WTC11 (cell line): Measurements from ENCODE around the gene SEPTIN10.

Experiments used
- CREB1 ChIP-seq: sonication (generic); formaldehyde crosslinking; IDR thresholded peaks from 2 replicates; pipeline ENCODE4 v1.8.0; 2023; ENCODE audit warnings: mild to moderate bottlenecking, missing genetic modification reagents
- FOXK1 ChIP-seq: sonication (generic); formaldehyde crosslinking; IDR thresholded peaks from 2 replicates; pipeline ENCODE4 v1.8.0; 2022; ENCODE audit warnings: mild to moderate bottlenecking, moderate library complexity, missing genetic modification reagents
- MAX ChIP-seq: sonication (generic); formaldehyde crosslinking; IDR thresholded peaks from 2 replicates; pipeline ENCODE4 v1.8.0; 2022; ENCODE audit warnings: mild to moderate bottlenecking, missing genetic modification reagents
- SMAD3 ChIP-seq: sonication (generic); formaldehyde crosslinking; IDR thresholded peaks from 2 replicates; pipeline ENCODE4 v1.8.0; 2022; ENCODE audit warnings: missing genetic modification reagents, mild to moderate bottlenecking, borderline replicate concordance
- TCF7 ChIP-seq: sonication (generic); formaldehyde crosslinking; IDR thresholded peaks from 2 replicates; pipeline ENCODE4 v1.8.0; 2022; ENCODE audit warnings: mild to moderate bottlenecking, low read depth, missing genetic modification reagents, moderate library complexity
- ZBTB21 ChIP-seq: sonication (generic); formaldehyde crosslinking; IDR thresholded peaks from 2 replicates; pipeline ENCODE4 v1.8.1; 2023; ENCODE audit warnings: mild to moderate bottlenecking, missing genetic modification reagents, borderline replicate concordance
- ZNF121 ChIP-seq: sonication (generic); formaldehyde crosslinking; IDR thresholded peaks from 2 replicates; pipeline ENCODE4 v1.8.0; 2023; ENCODE audit warnings: missing genetic modification reagents
- ZNF232 ChIP-seq: sonication (generic); formaldehyde crosslinking; IDR thresholded peaks from 2 replicates; pipeline ENCODE4 v1.8.0; 2022; ENCODE audit warnings: mild to moderate bottlenecking, missing genetic modification reagents
- TF ChIP-seq, protein P1 (sequence below): fragments of 200-600 bp; IDR thresholded peaks from 2 replicates; pipeline ENCODE4 v1.8.0; 2022; ENCODE audit warnings: antibody characterized with exemption
- TF ChIP-seq, protein P2 (sequence below): fragments of 250-450 bp; sonication (Bioruptor Pico); IDR thresholded peaks from 2 replicates; pipeline ENCODE4 v1.9.0; 2021; ENCODE audit warnings: mild to moderate bottlenecking

DNA sequence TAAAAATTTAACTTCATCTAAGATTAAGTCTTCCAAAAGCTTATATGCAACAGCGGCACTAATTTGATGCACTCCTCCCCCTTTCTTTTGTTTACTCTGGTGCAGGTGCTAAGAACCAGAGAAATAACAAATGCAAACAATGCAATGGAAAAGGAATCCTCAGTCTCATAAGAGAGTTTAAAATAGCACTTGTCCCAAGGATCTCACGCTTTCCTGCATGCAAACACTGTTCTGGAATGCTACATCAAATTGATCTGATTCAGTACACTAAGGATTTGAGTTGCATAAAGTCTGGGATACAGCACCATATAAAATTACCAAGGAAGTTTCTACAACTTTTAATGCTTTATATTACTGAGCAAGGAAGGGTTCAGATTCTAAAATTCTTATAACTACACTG, 50.5 kb downstream of the SEPTIN10 start:
- TF ChIP-seq, protein P1, sequence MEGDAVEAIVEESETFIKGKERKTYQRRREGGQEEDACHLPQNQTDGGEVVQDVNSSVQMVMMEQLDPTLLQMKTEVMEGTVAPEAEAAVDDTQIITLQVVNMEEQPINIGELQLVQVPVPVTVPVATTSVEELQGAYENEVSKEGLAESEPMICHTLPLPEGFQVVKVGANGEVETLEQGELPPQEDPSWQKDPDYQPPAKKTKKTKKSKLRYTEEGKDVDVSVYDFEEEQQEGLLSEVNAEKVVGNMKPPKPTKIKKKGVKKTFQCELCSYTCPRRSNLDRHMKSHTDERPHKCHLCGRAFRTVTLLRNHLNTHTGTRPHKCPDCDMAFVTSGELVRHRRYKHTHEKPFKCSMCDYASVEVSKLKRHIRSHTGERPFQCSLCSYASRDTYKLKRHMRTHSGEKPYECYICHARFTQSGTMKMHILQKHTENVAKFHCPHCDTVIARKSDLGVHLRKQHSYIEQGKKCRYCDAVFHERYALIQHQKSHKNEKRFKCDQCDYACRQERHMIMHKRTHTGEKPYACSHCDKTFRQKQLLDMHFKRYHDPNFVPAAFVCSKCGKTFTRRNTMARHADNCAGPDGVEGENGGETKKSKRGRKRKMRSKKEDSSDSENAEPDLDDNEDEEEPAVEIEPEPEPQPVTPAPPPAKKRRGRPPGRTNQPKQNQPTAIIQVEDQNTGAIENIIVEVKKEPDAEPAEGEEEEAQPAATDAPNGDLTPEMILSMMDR = no peak
- TF ChIP-seq FOXK1 (CRISPR knock-in tag) (no peak), TCF7 (CRISPR knock-in tag) (no peak), MAX (CRISPR knock-in tag) (no peak), ZNF232 (no peak), ZNF121 (no peak), SMAD3 (CRISPR knock-in tag) (no peak), CREB1 (no peak), ZBTB21 (CRISPR knock-in tag) (no peak)
- TF ChIP-seq, protein P2, sequence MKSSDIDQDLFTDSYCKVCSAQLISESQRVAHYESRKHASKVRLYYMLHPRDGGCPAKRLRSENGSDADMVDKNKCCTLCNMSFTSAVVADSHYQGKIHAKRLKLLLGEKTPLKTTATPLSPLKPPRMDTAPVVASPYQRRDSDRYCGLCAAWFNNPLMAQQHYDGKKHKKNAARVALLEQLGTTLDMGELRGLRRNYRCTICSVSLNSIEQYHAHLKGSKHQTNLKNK (CRISPR knock-in tag) = no peak
